ENCODE results near the gene CHN2. TPM values are rescaled to one million over a fixed set of nuclear protein-coding genes. Genes with fewer than 3 reads are reported as not detected.

CHN2 gene
- total RNA-seq (2012; rRNA removed) = 0.25 and 1.7 TPM in 2 replicates

GRCh38 chr7:29194594-29195427 is at the start of gene CHN2:
CHN2 (plus strand) TSS chr7:29194775.
- H3K36me3 ChIP-seq (ENCODE audit: insufficient read depth, low read length) = no peaks in the 10 kb centered on the region
- H3K27me3 ChIP-seq (ENCODE audit: control insufficient read depth, insufficient read depth, low read length) = peaks cover 78% of the 10 kb centered on the region
- H3K9me3 ChIP-seq (replicated peaks; ENCODE audit: low read length) = no peaks in the 10 kb centered on the region
- H3K4me1 ChIP-seq (ENCODE audit: control insufficient read depth, insufficient read depth, low read length) = peaks cover 4% of the 10 kb centered on the region
- H3K9ac ChIP-seq (ENCODE audit: low read depth, low read length) = no peak within 1 kb of the TSS
- peak within 1 kb of the TSS; percentile 76 for H3K4me3 ChIP-seq (ENCODE audit: low read length)
- peak within 1 kb of the TSS; percentile 96 for H3K4me2 ChIP-seq (ENCODE audit: low read length)

- H3K27me3 ChIP-seq (ENCODE audit: control insufficient read depth, insufficient read depth, low read length) = peaks cover 73% of the 10 kb centered on the region
- no peak overlapping the region for H3K9ac ChIP-seq (ENCODE audit: low read depth, low read length)
- H3K36me3 ChIP-seq (ENCODE audit: insufficient read depth, low read length) = no peaks in the 10 kb centered on the region
Observed at GRCh38 chr7:29145553-29146056, 49.0 kb upstream of the CHN2 start.

GRCh38 chr7:29146057-29146706 is 48.4 kb upstream of the CHN2 start, which contains the start of gene CPVL:
CPVL (minus strand) TSS chr7:29146537; CDS start chr7:29121061, 25,476 bp downstream.
- Histone ChIP-seq H3K9me3 (replicated peaks; ENCODE audit: low read length) (no peaks in the 10 kb centered on the region), H3K4me1 (ENCODE audit: control insufficient read depth, insufficient read depth, low read length) (peaks cover 14% of the 10 kb centered on the region), H3K27me3 (ENCODE audit: control insufficient read depth, insufficient read depth, low read length) (peaks cover 79% of the 10 kb centered on the region), H3K36me3 (ENCODE audit: insufficient read depth, low read length) (no peaks in the 10 kb centered on the region), H3K4me2 (ENCODE audit: low read length) (peak within 1 kb of the TSS; percentile 58), H3K4me3 (ENCODE audit: low read length) (peak within 1 kb of the TSS; percentile 43), H3K9ac (ENCODE audit: low read depth, low read length) (no peak within 1 kb of the TSS)

More at GRCh38 chr7:29145553-29146056, 49.0 kb upstream of the CHN2 start:
- H3K9me3 ChIP-seq (replicated peaks; ENCODE audit: low read length) = no peaks in the 10 kb centered on the region
- H3K4me2 ChIP-seq (ENCODE audit: low read length) = peak overlapping the region; percentile 58
- H3K4me3 ChIP-seq (ENCODE audit: low read length) = peak overlapping the region; percentile 43
- H3K4me1 ChIP-seq (ENCODE audit: control insufficient read depth, insufficient read depth, low read length) = peaks cover 14% of the 10 kb centered on the region

GRCh38 chr7:29146888-29147609 is 47.5 kb upstream of the CHN2 start:
- no peaks in the 10 kb centered on the region for H3K36me3 ChIP-seq (ENCODE audit: insufficient read depth, low read length)
- H3K4me2 ChIP-seq (ENCODE audit: low read length) = peak overlapping the region; percentile 58
- peaks cover 14% of the 10 kb centered on the region for H3K4me1 ChIP-seq (ENCODE audit: control insufficient read depth, insufficient read depth, low read length)
- H3K9ac ChIP-seq (ENCODE audit: low read depth, low read length) = no peak overlapping the region
- peaks cover 83% of the 10 kb centered on the region for H3K27me3 ChIP-seq (ENCODE audit: control insufficient read depth, insufficient read depth, low read length)
- H3K9me3 ChIP-seq (replicated peaks; ENCODE audit: low read length) = no peaks in the 10 kb centered on the region
- H3K4me3 ChIP-seq (ENCODE audit: low read length) = peak overlapping the region; percentile 43

GRCh38 chr7:29147821-29148220 is 46.8 kb upstream of the CHN2 start:
- H3K9ac ChIP-seq (ENCODE audit: low read depth, low read length) = no peak overlapping the region
- no peaks in the 10 kb centered on the region for H3K9me3 ChIP-seq (replicated peaks; ENCODE audit: low read length)
- no peak overlapping the region for H3K4me2 ChIP-seq (ENCODE audit: low read length)
- no peaks in the 10 kb centered on the region for H3K36me3 ChIP-seq (ENCODE audit: insufficient read depth, low read length)
- peaks cover 14% of the 10 kb centered on the region for H3K4me1 ChIP-seq (ENCODE audit: control insufficient read depth, insufficient read depth, low read length)
- H3K4me3 ChIP-seq (ENCODE audit: low read length) = no peak overlapping the region
- H3K27me3 ChIP-seq (ENCODE audit: control insufficient read depth, insufficient read depth, low read length) = peaks cover 79% of the 10 kb centered on the region

- H3K9ac ChIP-seq (ENCODE audit: low read depth, low read length) = no peak overlapping the region
- peaks cover 14% of the 10 kb centered on the region for H3K4me1 ChIP-seq (ENCODE audit: control insufficient read depth, insufficient read depth, low read length)
- H3K9me3 ChIP-seq (replicated peaks; ENCODE audit: low read length) = no peaks in the 10 kb centered on the region
- no peak overlapping the region for H3K4me2 ChIP-seq (ENCODE audit: low read length)
- H3K27me3 ChIP-seq (ENCODE audit: control insufficient read depth, insufficient read depth, low read length) = peaks cover 74% of the 10 kb centered on the region
- no peaks in the 10 kb centered on the region for H3K36me3 ChIP-seq (ENCODE audit: insufficient read depth, low read length)
- H3K4me3 ChIP-seq (ENCODE audit: low read length) = no peak overlapping the region
Observed at GRCh38 chr7:29149036-29149435, 45.5 kb upstream of the CHN2 start.

- H3K9ac ChIP-seq (ENCODE audit: low read depth, low read length) = no peak overlapping the region
- peaks cover 12% of the 10 kb centered on the region for H3K4me1 ChIP-seq (ENCODE audit: control insufficient read depth, insufficient read depth, low read length)
- no peak overlapping the region for H3K4me2 ChIP-seq (ENCODE audit: low read length)
- H3K36me3 ChIP-seq (ENCODE audit: insufficient read depth, low read length) = no peaks in the 10 kb centered on the region
- H3K27me3 ChIP-seq (ENCODE audit: control insufficient read depth, insufficient read depth, low read length) = peaks cover 62% of the 10 kb centered on the region
- no peaks in the 10 kb centered on the region for H3K9me3 ChIP-seq (replicated peaks; ENCODE audit: low read length)
- no peak overlapping the region for H3K4me3 ChIP-seq (ENCODE audit: low read length)
Observed at GRCh38 chr7:29150856-29151255, 43.7 kb upstream of the CHN2 start.

GRCh38 chr7:29154076-29154475 is 40.5 kb upstream of the CHN2 start:
- Histone ChIP-seq H3K9ac (ENCODE audit: low read depth, low read length) (no peak overlapping the region), H3K27me3 (ENCODE audit: control insufficient read depth, insufficient read depth, low read length) (peaks cover 51% of the 10 kb centered on the region), H3K9me3 (replicated peaks; ENCODE audit: low read length) (no peaks in the 10 kb centered on the region), H3K36me3 (ENCODE audit: insufficient read depth, low read length) (no peaks in the 10 kb centered on the region), H3K4me1 (ENCODE audit: control insufficient read depth, insufficient read depth, low read length) (no peaks in the 10 kb centered on the region), H3K4me2 (ENCODE audit: low read length) (no peak overlapping the region), H3K4me3 (ENCODE audit: low read length) (no peak overlapping the region)

- Histone ChIP-seq H3K9ac (ENCODE audit: low read depth, low read length) (no peak overlapping the region), H3K4me2 (ENCODE audit: low read length) (no peak overlapping the region), H3K36me3 (ENCODE audit: insufficient read depth, low read length) (no peaks in the 10 kb centered on the region), H3K9me3 (replicated peaks; ENCODE audit: low read length) (no peaks in the 10 kb centered on the region), H3K27me3 (ENCODE audit: control insufficient read depth, insufficient read depth, low read length) (peaks cover 38% of the 10 kb centered on the region), H3K4me1 (ENCODE audit: control insufficient read depth, insufficient read depth, low read length) (no peaks in the 10 kb centered on the region), H3K4me3 (ENCODE audit: low read length) (no peak overlapping the region)
Observed at GRCh38 chr7:29156907-29157452, 37.6 kb upstream of the CHN2 start.

- Histone ChIP-seq H3K9me3 (replicated peaks; ENCODE audit: low read length) (no peaks in the 10 kb centered on the region), H3K4me2 (ENCODE audit: low read length) (no peak overlapping the region), H3K4me1 (ENCODE audit: control insufficient read depth, insufficient read depth, low read length) (no peaks in the 10 kb centered on the region), H3K4me3 (ENCODE audit: low read length) (no peak overlapping the region), H3K36me3 (ENCODE audit: insufficient read depth, low read length) (no peaks in the 10 kb centered on the region), H3K27me3 (ENCODE audit: control insufficient read depth, insufficient read depth, low read length) (peaks cover 31% of the 10 kb centered on the region), H3K9ac (ENCODE audit: low read depth, low read length) (no peak overlapping the region)
Observed at GRCh38 chr7:29158795-29159423, 35.7 kb upstream of the CHN2 start.

All from skeletal muscle satellite cell (primary cell).